Fibroblast of lung (primary cell): ENCODE data around the gene GABRG3. TPM values are rescaled to one million over a fixed set of nuclear protein-coding genes. Genes with fewer than 3 reads are reported as not detected.

Experiments used
- DNase-seq, 2 donors: peaks; one replicate each; pipeline versions ENCODE4 v3.0.0 to v3.0.0-alpha.2; 2010; ENCODE audit warnings: low read depth in 2 of 2
- H2AFZ ChIP-seq: 2 replicates; pipeline ENCODE4 v1.5.1; 2012; ENCODE audit warnings: low read length, control low read depth, inconsistent platforms
- H3K27ac ChIP-seq: 2 replicates; pipeline ENCODE4 v1.5.1; 2011; ENCODE audit warnings: low read length, control low read depth; ENCODE audit not compliant: insufficient read depth
- H3K27me3 ChIP-seq: 2 replicates; pipeline ENCODE4 v1.5.1; 2011; ENCODE audit warnings: mild to moderate bottlenecking, low read length; ENCODE audit not compliant: control insufficient read depth, insufficient read depth
- H3K36me3 ChIP-seq: 2 replicates; pipeline ENCODE4 v1.5.1; 2011; ENCODE audit warnings: low read length; ENCODE audit not compliant: control insufficient read depth, insufficient read depth
- H3K4me1 ChIP-seq: 2 replicates; pipeline ENCODE4 v1.5.1; 2011; ENCODE audit warnings: low read length; ENCODE audit not compliant: control insufficient read depth, insufficient read depth; ENCODE audit errors: extremely low read depth
- H3K4me2 ChIP-seq: 2 replicates; pipeline ENCODE4 v1.5.1; 2011; ENCODE audit warnings: low read length, control low read depth; ENCODE audit not compliant: insufficient read depth; ENCODE audit errors: extremely low read depth
- H3K4me3 ChIP-seq, 4 experiments: fragments of 200-600 bp in 1 of 4; sonication (generic) in 1 of 4; replicated peaks in 1 of 4; 2 replicates each; pipeline ENCODE4 v1.5.1; 2011 to 2016; ENCODE audit warnings: low read length in 4 of 4, low read depth in 3 of 4, mild to moderate bottlenecking in 3 of 4, control low read depth in 2 of 4, inconsistent platforms in 1 of 4, mixed read lengths in 1 of 4; ENCODE audit not compliant: insufficient read depth in 1 of 4; ENCODE audit errors: control extremely low read depth in 1 of 4
- H3K79me2 ChIP-seq: 2 replicates; pipeline ENCODE4 v1.5.1; 2012; ENCODE audit warnings: mild to moderate bottlenecking, low read length, inconsistent platforms; ENCODE audit not compliant: control insufficient read depth, insufficient read depth
- H3K9ac ChIP-seq: 2 replicates; pipeline ENCODE4 v1.5.1; 2011; ENCODE audit warnings: mild to moderate bottlenecking, low read length, control low read depth; ENCODE audit not compliant: insufficient read depth
- H3K9me3 ChIP-seq: 2 replicates; pipeline ENCODE4 v1.5.1; 2012; ENCODE audit warnings: low read depth, low read length; ENCODE audit not compliant: control insufficient read depth, insufficient read depth
- H4K20me1 ChIP-seq: 2 replicates; pipeline ENCODE4 v1.5.1; 2011; ENCODE audit warnings: low read length; ENCODE audit not compliant: control insufficient read depth, insufficient read depth; ENCODE audit errors: extremely low read depth
- CTCF ChIP-seq, 2 donors: IDR thresholded peaks in 1 of 2; conservative IDR thresholded peaks in 1 of 2; 1 replicate in 1 of 2; 2 replicates in 1 of 2; pipeline ENCODE4 v1.5.1; 2011 to 2012; ENCODE audit warnings: low read length in 2 of 2, control low read depth in 1 of 2, inconsistent platforms in 1 of 2, low read depth in 1 of 2, mild to moderate bottlenecking in 1 of 2
- EZH2 ChIP-seq: IDR thresholded peaks from 2 replicates; pipeline ENCODE4 v1.5.1; 2012; ENCODE audit warnings: low read length, control low read depth, mild to moderate bottlenecking; ENCODE audit errors: missing control alignments
- polyA plus RNA-seq, 2 donors: library from polyadenylated mRNA; depleted of rRNA in 1 of 2; stranded (reverse) in 1 of 2; unstranded in 1 of 2; fragments of >200 nt; gene quantifications; 2 replicates each; pipeline ENCODE4 v1.2.1, GENCODE V29; 2011 to 2012; ENCODE audit warnings: missing spikeins in 1 of 2
- total RNA-seq: library from RNA; depleted of rRNA; stranded (reverse); fragments of >200 nt; gene quantifications from 2 replicates; pipeline ENCODE4 v1.2.1, GENCODE V29; 2014

The GABRG3 gene
- total and polyA plus RNA-seq, 2 donors (not counting 1 experiment from before 2014, with no cell fraction given) = not detected

GRCh38 chr15:27541581-27541980, 570.6 kb downstream of the GABRG3 start:
- no peaks in the 10 kb centered on the region for H3K27me3 ChIP-seq
- H3K4me3 ChIP-seq = no peak overlapping the region
- H3K9me3 ChIP-seq = no peaks in the 10 kb centered on the region
- no peaks in the 10 kb centered on the region for H3K4me1 ChIP-seq
- DNase-seq = no peak
- no peak overlapping the region for H2AFZ ChIP-seq
- no peak overlapping the region for H3K4me2 ChIP-seq
- H3K9ac ChIP-seq = no peak overlapping the region
- TF ChIP-seq CTCF (conservative IDR thresholded peaks at IDR 0.05 in 1 of 2, IDR thresholded peaks at IDR 0.05 in 1 of 2; ENCODE audit: low read depth in 1 of 2, low read length in 2 of 2) = no peak
- no peak overlapping the region for H3K27ac ChIP-seq
- H4K20me1 ChIP-seq = no peaks in the 10 kb centered on the region
- H3K79me2 ChIP-seq = no peaks in the 10 kb centered on the region
- no peaks in the 10 kb centered on the region for H3K36me3 ChIP-seq

- Histone ChIP-seq H2AFZ (no peak overlapping the region), H4K20me1 (no peaks in the 10 kb centered on the region), H3K27me3 (no peaks in the 10 kb centered on the region), H3K36me3 (no peaks in the 10 kb centered on the region), H3K4me1 (no peaks in the 10 kb centered on the region), H3K79me2 (no peaks in the 10 kb centered on the region), H3K4me3 (no peak overlapping the region), H3K9me3 (no peaks in the 10 kb centered on the region), H3K27ac (no peak overlapping the region), H3K9ac (no peak overlapping the region), H3K4me2 (no peak overlapping the region)
- TF ChIP-seq CTCF (conservative IDR thresholded peaks at IDR 0.05 in 1 of 2, IDR thresholded peaks at IDR 0.05 in 1 of 2; ENCODE audit: low read depth in 1 of 2, low read length in 2 of 2) = no peak
- no peak for TF ChIP-seq EZH2
- peak in 1 of 2 donors; percentile 67 for DNase-seq
Measured at GRCh38 chr15:27545494-27546255, 574.7 kb downstream of the GABRG3 start.

DNA sequence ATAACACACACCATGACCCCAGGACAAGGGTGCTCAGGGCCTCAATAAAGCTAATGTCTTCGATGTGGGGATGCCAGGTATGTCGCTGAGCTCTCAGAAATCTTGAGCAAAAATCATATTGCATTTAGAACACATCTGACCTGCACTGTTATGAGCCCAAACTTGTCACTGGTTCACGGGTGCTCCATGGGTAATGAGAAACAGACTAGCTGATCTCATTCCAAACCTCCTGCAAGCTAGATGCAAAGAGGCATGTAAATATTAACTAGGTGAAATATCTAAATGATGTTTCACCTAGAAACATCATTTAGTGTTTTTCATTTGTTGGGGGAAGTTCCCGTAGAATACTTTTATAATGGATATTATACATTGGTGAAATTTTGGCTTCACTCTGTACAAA, 578.8 kb downstream of the GABRG3 start:
- no peak overlapping the region for H3K4me3 ChIP-seq
- no peaks in the 10 kb centered on the region for H4K20me1 ChIP-seq
- no peak overlapping the region for H3K27ac ChIP-seq
- TF ChIP-seq EZH2 (no peak), CTCF (conservative IDR thresholded peaks at IDR 0.05 in 1 of 2, IDR thresholded peaks at IDR 0.05 in 1 of 2; ENCODE audit: low read depth in 1 of 2, low read length in 2 of 2) (no peak)
- H3K36me3 ChIP-seq = no peaks in the 10 kb centered on the region
- no peak overlapping the region for H3K9ac ChIP-seq
- no peak for DNase-seq
- H3K9me3 ChIP-seq = no peaks in the 10 kb centered on the region
- H3K4me1 ChIP-seq = no peaks in the 10 kb centered on the region
- H3K27me3 ChIP-seq = no peaks in the 10 kb centered on the region
- no peak overlapping the region for H3K4me2 ChIP-seq
- H3K79me2 ChIP-seq = no peaks in the 10 kb centered on the region
- no peak overlapping the region for H2AFZ ChIP-seq
